ENCODE data around the gene MT1F.

Gene MT1F

GRCh38 chr16:56700631-56701030, 42.9 kb downstream of the MT1F start:
- Histone ChIP-seq H3K4me1 (ENCODE audit: control insufficient read depth in 1 of 2, insufficient read depth in 2 of 2, low read length in 2 of 2) (no peaks in the 10 kb centered on the region), H2BK5ac (ENCODE audit: low read depth, low read length, poor library complexity) (no peak overlapping the region), H3K4me3 (ENCODE audit: low read depth, low read length) (no peak overlapping the region), H3K23ac (ENCODE audit: low read length) (no peak overlapping the region), H3K79me2 (ENCODE audit: control insufficient read depth, insufficient read depth, low read length, poor library complexity) (no peaks in the 10 kb centered on the region), H3K14ac (ENCODE audit: low read length) (no peak overlapping the region), H3K18ac (ENCODE audit: low read length) (no peak overlapping the region), H2AFZ (ENCODE audit: insufficient read depth, low read length, poor library complexity) (no peak overlapping the region), H3K79me1 (ENCODE audit: low read length) (no peaks in the 10 kb centered on the region), H3K9ac (ENCODE audit: low read length) (no peak overlapping the region), H2AK5ac (ENCODE audit: low read length) (no peak overlapping the region), H3K4me2 (ENCODE audit: low read length) (no peak overlapping the region), H3K4ac (ENCODE audit: low read depth, low read length) (no peak overlapping the region), H3K27me3 (ENCODE audit: insufficient read depth, low read length) (no peaks in the 10 kb centered on the region), H4K8ac (ENCODE audit: low read depth, low read length) (no peak overlapping the region), H3K36me3 (ENCODE audit: control insufficient read depth in 1 of 2, insufficient read depth in 2 of 2, low read length in 2 of 2) (no peaks in the 10 kb centered on the region), H3K27ac (ENCODE audit: low read depth, low read length) (no peak overlapping the region), H2BK12ac (ENCODE audit: low read length) (no peak overlapping the region), H4K91ac (ENCODE audit: low read depth, low read length) (no peak overlapping the region), H2BK120ac (ENCODE audit: insufficient read depth, low read length, poor library complexity) (no peak overlapping the region), H3K9me3 (ENCODE audit: insufficient read depth, low read depth, low read length) (peaks cover 5% of the 10 kb centered on the region), H4K12ac (ENCODE audit: low read depth, low read length) (no peak overlapping the region)
- no CpG with 5 or more reads among the region's 1 CpG for WGBS (ENCODE audit: extremely low coverage, insufficient coverage, insufficient read length)
- no peak for DNase-seq

- Histone ChIP-seq H3K9ac (ENCODE audit: low read length) (no peak overlapping the region), H4K8ac (ENCODE audit: low read depth, low read length) (no peak overlapping the region), H3K27ac (ENCODE audit: low read depth, low read length) (no peak overlapping the region), H3K4ac (ENCODE audit: low read depth, low read length) (no peak overlapping the region), H3K23ac (ENCODE audit: low read length) (no peak overlapping the region), H3K4me3 (ENCODE audit: low read depth, low read length) (no peak overlapping the region), H3K4me1 (ENCODE audit: control insufficient read depth in 1 of 2, insufficient read depth in 2 of 2, low read length in 2 of 2) (no peaks in the 10 kb centered on the region), H3K4me2 (ENCODE audit: low read length) (no peak overlapping the region), H3K36me3 (ENCODE audit: control insufficient read depth in 1 of 2, insufficient read depth in 2 of 2, low read length in 2 of 2) (no peaks in the 10 kb centered on the region), H2AFZ (ENCODE audit: insufficient read depth, low read length, poor library complexity) (no peak overlapping the region), H2BK120ac (ENCODE audit: insufficient read depth, low read length, poor library complexity) (no peak overlapping the region), H2AK5ac (ENCODE audit: low read length) (no peak overlapping the region), H3K9me3 (ENCODE audit: insufficient read depth, low read depth, low read length) (peaks cover 5% of the 10 kb centered on the region), H3K79me2 (ENCODE audit: control insufficient read depth, insufficient read depth, low read length, poor library complexity) (no peaks in the 10 kb centered on the region), H4K91ac (ENCODE audit: low read depth, low read length) (no peak overlapping the region), H4K12ac (ENCODE audit: low read depth, low read length) (no peak overlapping the region), H3K27me3 (ENCODE audit: insufficient read depth, low read length) (no peaks in the 10 kb centered on the region), H2BK5ac (ENCODE audit: low read depth, low read length, poor library complexity) (no peak overlapping the region), H3K14ac (ENCODE audit: low read length) (no peak overlapping the region), H3K18ac (ENCODE audit: low read length) (no peak overlapping the region), H3K79me1 (ENCODE audit: low read length) (no peaks in the 10 kb centered on the region), H2BK12ac (ENCODE audit: low read length) (no peak overlapping the region)
- WGBS (ENCODE audit: extremely low coverage, insufficient coverage, insufficient read length) = no CpG with 5 or more reads among the region's 7 CpGs
- no peak for DNase-seq
Observed at GRCh38 chr16:56701534-56701933, 43.8 kb downstream of the MT1F start.

GRCh38 chr16:56702836-56703235, 45.1 kb downstream of the MT1F start:
- Histone ChIP-seq H3K4me2 (ENCODE audit: low read length) (no peak overlapping the region), H4K91ac (ENCODE audit: low read depth, low read length) (no peak overlapping the region), H3K36me3 (ENCODE audit: control insufficient read depth in 1 of 2, insufficient read depth in 2 of 2, low read length in 2 of 2) (no peaks in the 10 kb centered on the region), H3K9ac (ENCODE audit: low read length) (no peak overlapping the region), H2BK120ac (ENCODE audit: insufficient read depth, low read length, poor library complexity) (no peak overlapping the region), H3K4me1 (ENCODE audit: control insufficient read depth in 1 of 2, insufficient read depth in 2 of 2, low read length in 2 of 2) (no peaks in the 10 kb centered on the region), H4K12ac (ENCODE audit: low read depth, low read length) (no peak overlapping the region), H3K27me3 (ENCODE audit: insufficient read depth, low read length) (no peaks in the 10 kb centered on the region), H3K23ac (ENCODE audit: low read length) (no peak overlapping the region), H3K14ac (ENCODE audit: low read length) (no peak overlapping the region), H2AFZ (ENCODE audit: insufficient read depth, low read length, poor library complexity) (no peak overlapping the region), H3K79me2 (ENCODE audit: control insufficient read depth, insufficient read depth, low read length, poor library complexity) (no peaks in the 10 kb centered on the region), H3K4me3 (ENCODE audit: low read depth, low read length) (no peak overlapping the region), H3K4ac (ENCODE audit: low read depth, low read length) (no peak overlapping the region), H3K18ac (ENCODE audit: low read length) (no peak overlapping the region), H3K79me1 (ENCODE audit: low read length) (no peaks in the 10 kb centered on the region), H2BK5ac (ENCODE audit: low read depth, low read length, poor library complexity) (no peak overlapping the region), H2AK5ac (ENCODE audit: low read length) (no peak overlapping the region), H4K8ac (ENCODE audit: low read depth, low read length) (no peak overlapping the region), H3K27ac (ENCODE audit: low read depth, low read length) (no peak overlapping the region), H2BK12ac (ENCODE audit: low read length) (no peak overlapping the region), H3K9me3 (ENCODE audit: insufficient read depth, low read depth, low read length) (peaks cover 2% of the 10 kb centered on the region)
- no peak for DNase-seq
- WGBS (ENCODE audit: extremely low coverage, insufficient coverage, insufficient read length) = no CpG with 5 or more reads among the region's 5 CpGs
